WTC11 (cell line): Measurements from ENCODE around the gene MSI2. TPM values are rescaled to one million over a fixed set of nuclear protein-coding genes. Genes with fewer than 3 reads are reported as not detected.

ENCODE experiments used
- ATAC-seq: fragments of 200-7000 bp; cut with Tn5 transposase; 2 replicates; pipeline ENCODE4 v1.10.0; 2021; ENCODE audit warnings: mild to moderate bottlenecking, moderate library complexity
- CTCF ChIA-PET: fragments of 300-600 bp; sonication (Branson Sonifier 250); formaldehyde crosslinking; loops from one replicate; lab custom pipeline; 2021; ENCODE audit warnings: antibody characterized with exemption; lab: Charles Lee
- POLR2A ChIA-PET: fragments of 350-600 bp; sonication (Branson Sonifier 250); formaldehyde crosslinking; loops from one replicate; lab custom pipeline; 2021; ENCODE audit warnings: antibody characterized with exemption; lab: Charles Lee
- DNase-seq: peaks from one replicate; pipeline ENCODE4 v3.0.0; 2021; ENCODE audit warnings: low spot score
- H3K27ac Mint-ChIP-seq: 2 replicates; pipeline ENCODE4 v1.8.0; 2021; ENCODE audit warnings: mixed read lengths
- H3K27me3 Mint-ChIP-seq: 2 replicates; pipeline ENCODE4 v1.8.0; 2021; ENCODE audit warnings: low read depth, mild to moderate bottlenecking, moderate library complexity, mixed read lengths
- H3K36me3 Mint-ChIP-seq: 2 replicates; pipeline ENCODE4 v1.8.0; 2021; ENCODE audit warnings: mixed read lengths
- H3K4me1 Mint-ChIP-seq: 2 replicates; pipeline ENCODE4 v1.8.0; 2022; ENCODE audit warnings: mixed read lengths
- H3K4me3 Mint-ChIP-seq: 2 replicates; pipeline ENCODE4 v1.8.0; 2021; ENCODE audit warnings: mild to moderate bottlenecking, moderate library complexity, mixed read lengths
- H3K9me3 Mint-ChIP-seq: 2 replicates; pipeline ENCODE4 v1.8.0; 2021; ENCODE audit warnings: mixed read lengths
- ARID4B ChIP-seq: sonication (generic); formaldehyde crosslinking; IDR thresholded peaks from 2 replicates; pipeline ENCODE4 v1.8.0; 2023; ENCODE audit warnings: missing genetic modification reagents, mild to moderate bottlenecking, borderline replicate concordance
- ATF1 ChIP-seq: sonication (generic); formaldehyde crosslinking; IDR thresholded peaks from 2 replicates; pipeline ENCODE4 v1.8.1; 2023; ENCODE audit warnings: mild to moderate bottlenecking, moderate library complexity, missing genetic modification reagents
- CDX4 ChIP-seq: fragments of 250-450 bp; sonication (Bioruptor Pico); IDR thresholded peaks from 2 replicates; pipeline ENCODE4 v1.9.0; 2021; ENCODE audit warnings: moderate library complexity, mild to moderate bottlenecking, inconsistent platforms, borderline replicate concordance
- E2F5 ChIP-seq: sonication (generic); formaldehyde crosslinking; IDR thresholded peaks from 2 replicates; pipeline ENCODE4 v1.8.1; 2022; ENCODE audit warnings: mild to moderate bottlenecking, moderate library complexity, missing genetic modification reagents
- FOXJ3 ChIP-seq: sonication (generic); formaldehyde crosslinking; IDR thresholded peaks from 2 replicates; pipeline ENCODE4 v1.9.0; 2021; ENCODE audit warnings: missing genetic modification reagents, mild to moderate bottlenecking, borderline replicate concordance
- FOXP1 ChIP-seq: sonication (generic); formaldehyde crosslinking; IDR thresholded peaks from 2 replicates; pipeline ENCODE4 v1.8.0; 2022; ENCODE audit warnings: missing genetic modification reagents, mild to moderate bottlenecking, moderate library complexity, borderline replicate concordance
- GABPB1 ChIP-seq: sonication (generic); formaldehyde crosslinking; IDR thresholded peaks from 2 replicates; pipeline ENCODE4 v1.8.1; 2023; ENCODE audit warnings: mild to moderate bottlenecking, missing genetic modification reagents
- GTF2I ChIP-seq: fragments of 250-450 bp; sonication (Bioruptor Pico); conservative IDR thresholded peaks from 2 replicates; pipeline ENCODE4 v1.4.0; 2021; ENCODE audit warnings: mild to moderate bottlenecking
- HMGA2 ChIP-seq: fragments of 250-450 bp; sonication (Bioruptor Pico); IDR thresholded peaks from 2 replicates; pipeline ENCODE4 v1.4.0; 2021; ENCODE audit warnings: mild to moderate bottlenecking, moderate library complexity
- IRF2 ChIP-seq: sonication (generic); formaldehyde crosslinking; IDR thresholded peaks from 2 replicates; pipeline ENCODE4 v1.8.0; 2022; ENCODE audit warnings: low read depth, missing genetic modification reagents, borderline replicate concordance
- JUN ChIP-seq: sonication (generic); formaldehyde crosslinking; IDR thresholded peaks from 2 replicates; pipeline ENCODE4 v1.8.0; 2023; ENCODE audit warnings: mild to moderate bottlenecking, missing genetic modification reagents
- MAX ChIP-seq: sonication (generic); formaldehyde crosslinking; IDR thresholded peaks from 2 replicates; pipeline ENCODE4 v1.8.0; 2022; ENCODE audit warnings: mild to moderate bottlenecking, missing genetic modification reagents
- NR2C2 ChIP-seq: sonication (generic); formaldehyde crosslinking; IDR thresholded peaks from 2 replicates; pipeline ENCODE4 v1.8.0; 2022; ENCODE audit warnings: mild to moderate bottlenecking, missing genetic modification reagents
- TCF7 ChIP-seq: sonication (generic); formaldehyde crosslinking; IDR thresholded peaks from 2 replicates; pipeline ENCODE4 v1.8.0; 2022; ENCODE audit warnings: mild to moderate bottlenecking, low read depth, missing genetic modification reagents, moderate library complexity
- USF1 ChIP-seq: sonication (generic); formaldehyde crosslinking; IDR thresholded peaks from 2 replicates; pipeline ENCODE4 v1.8.0; 2022; ENCODE audit warnings: mild to moderate bottlenecking, missing genetic modification reagents
- ZBTB43 ChIP-seq: sonication (generic); formaldehyde crosslinking; IDR thresholded peaks from 2 replicates; pipeline ENCODE4 v1.8.1; 2023; ENCODE audit warnings: mild to moderate bottlenecking, missing genetic modification reagents
- ZNF219 ChIP-seq: sonication (generic); formaldehyde crosslinking; IDR thresholded peaks from 2 replicates; pipeline ENCODE4 v1.8.0; 2023; ENCODE audit warnings: missing genetic modification reagents, mild to moderate bottlenecking, borderline replicate concordance
- ZNF317 ChIP-seq: sonication (generic); formaldehyde crosslinking; IDR thresholded peaks from 2 replicates; pipeline ENCODE4 v1.8.1; 2023; ENCODE audit warnings: low read depth, mild to moderate bottlenecking, moderate library complexity, missing genetic modification reagents, borderline replicate concordance
- total RNA-seq: library from RNA; stranded (reverse); gene quantifications from 3 replicates; pipeline ENCODE4 v1.2.3, GENCODE V29; 2021

MSI2 gene
- total RNA-seq, 1 experiment from 2014 or later, result 82.1 TPM

- no peaks in the 10 kb centered on the region for H3K9me3 Mint-ChIP-seq
- TF ChIP-seq USF1 (CRISPR knock-in tag), result no peak
- TF ChIP-seq CDX4, result no peak
- TF ChIP-seq JUN (CRISPR knock-in tag), result no peak
- TF ChIP-seq E2F5 (CRISPR knock-in tag), result no peak
- no peak for TF ChIP-seq HMGA2 (CRISPR knock-in tag)
- TF ChIP-seq GTF2I (CRISPR knock-in tag), result no peak
- TF ChIP-seq ATF1 (CRISPR knock-in tag), result no peak
- TF ChIP-seq ZNF219, result no peak
- no peak for TF ChIP-seq NR2C2 (CRISPR knock-in tag)
- no peak for TF ChIP-seq MAX (CRISPR knock-in tag)
- TF ChIP-seq ZBTB43 (CRISPR knock-in tag), result no peak
- TF ChIP-seq ZNF317 (CRISPR knock-in tag), result no peak
- no peak for TF ChIP-seq TCF7 (CRISPR knock-in tag)
- no peak for TF ChIP-seq FOXJ3 (CRISPR knock-in tag)
- no peak for TF ChIP-seq GABPB1
- TF ChIP-seq ARID4B, result no peak
- TF ChIP-seq FOXP1 (CRISPR knock-in tag), result no peak
- no peak for TF ChIP-seq IRF2
- H3K4me3 Mint-ChIP-seq, result no peak overlapping the region
- ATAC-seq, result peak; percentile 12; the same call in 1 of the 2 replicates
- H3K27ac Mint-ChIP-seq, result peak overlapping the region; percentile 17; the same call in 1 of the 2 replicates
- H3K27me3 Mint-ChIP-seq, result no peaks in the 10 kb centered on the region
- H3K36me3 Mint-ChIP-seq, result no peaks in the 10 kb centered on the region
- peaks cover 80% of the 10 kb centered on the region for H3K4me1 Mint-ChIP-seq
- ChIA-PET CTCF (interaction anchor here (0.6 to 3.2 kb wide), 11 partner anchors 17 to 425 kb away, joined by 3 to 14 read pairs (median 4); no protein-coding TSS in a partner anchor), POLR2A (no interaction called here)
- DNase-seq, result peak; percentile 66
These were observed 297.9 kb downstream of the MSI2 start for GRCh38 chr17:57553991-57554825.
